Limb (tissue), 2 donors: Measurements from ENCODE around the gene GABBR2.
"Not testable (repeated sequence)": the region's sequence is repeated elsewhere in the genome, so short reads cannot be mapped to it uniquely, and the experiment has no call there.

ENCODE experiments used
- DNase-seq, 2 donors: peaks; one replicate each; pipeline ENCODE4 v3.0.0-alpha.2; 2016; ENCODE audit errors: extremely low spot score in 2 of 2

GABBR2 gene

GRCh38 chr9:98482226-98482625 lies 226.5 kb downstream of the GABBR2 start:
- no peak for DNase-seq

- DNase-seq = no peak
Observed at GRCh38 chr9:98481676-98482075, 227.1 kb downstream of the GABBR2 start.

- DNase-seq = no peak
Observed at GRCh38 chr9:98479967-98480847, 228.5 kb downstream of the GABBR2 start.

- DNase-seq = no peak
Observed at GRCh38 chr9:98479449-98479848, 229.3 kb downstream of the GABBR2 start.

- DNase-seq = peak in 1 of 2 donors; percentile 24
Observed at GRCh38 chr9:98477884-98478283, 230.9 kb downstream of the GABBR2 start.

GRCh38 chr9:98472216-98472615 lies 236.5 kb downstream of the GABBR2 start:
- DNase-seq = no peak

GRCh38 chr9:98471185-98471584 lies 237.6 kb downstream of the GABBR2 start:
- DNase-seq = no peak

GRCh38 chr9:98468567-98469239 lies 240.0 kb downstream of the GABBR2 start:
- DNase-seq = no peak

GRCh38 chr9:98465799-98466198 lies 242.9 kb downstream of the GABBR2 start:
- DNase-seq = no peak

GRCh38 chr9:98464156-98464690 lies 244.5 kb downstream of the GABBR2 start:
- not testable (repeated sequence) for DNase-seq

GRCh38 chr9:98462310-98462709 lies 246.4 kb downstream of the GABBR2 start:
- DNase-seq = no peak

- no peak for DNase-seq
Observed at GRCh38 chr9:98460704-98461103, 248.0 kb downstream of the GABBR2 start.

GRCh38 chr9:98457726-98458370 lies 250.9 kb downstream of the GABBR2 start:
- no peak for DNase-seq

GRCh38 chr9:98456156-98456613 lies 252.6 kb downstream of the GABBR2 start:
- DNase-seq = no peak

GRCh38 chr9:98455256-98456155 lies 253.2 kb downstream of the GABBR2 start:
- no peak for DNase-seq

- no peak for DNase-seq
Observed at GRCh38 chr9:98453589-98454311, 255.0 kb downstream of the GABBR2 start.

GRCh38 chr9:98451576-98451975 lies 257.2 kb downstream of the GABBR2 start:
- DNase-seq = no peak

- no peak for DNase-seq
Observed at GRCh38 chr9:98450496-98450895, 258.2 kb downstream of the GABBR2 start.

- DNase-seq = no peak
Observed at GRCh38 chr9:98449871-98450270, 258.9 kb downstream of the GABBR2 start.

- DNase-seq = no peak
Observed at GRCh38 chr9:98445576-98445975, 263.2 kb downstream of the GABBR2 start.
